ENCODE measurements around the gene NDUFAF2. TPM values are rescaled to one million over a fixed set of nuclear protein-coding genes. Genes with fewer than 3 reads are reported as not detected.

The NDUFAF2 gene
- total RNA-seq, 1 experiment from 2014 or later, result 60.8 TPM

- no peak overlapping the region for H3K27ac Mint-ChIP-seq (ENCODE audit: unreplicated experiment)
These were observed 235.9 kb downstream of the NDUFAF2 start for GRCh38 chr5:61180886-61181285.

GRCh38 chr5:61182449-61182848 is 237.4 kb downstream of the NDUFAF2 start:
- Histone ChIP-seq H3K9me3 (no peaks in the 10 kb centered on the region), H3K27me3 (replicated peaks; ENCODE audit: control insufficient read depth, insufficient read depth, low read length) (no peaks in the 10 kb centered on the region), H3K4me1 (no peaks in the 10 kb centered on the region), H3K4me3 (ENCODE audit: low read depth, low read length) (no peak overlapping the region), H3K36me3 (ENCODE audit: control insufficient read depth, insufficient read depth, low read length) (no peaks in the 10 kb centered on the region)
- H3K4me3 Mint-ChIP-seq (ENCODE audit: unreplicated experiment), result no peak overlapping the region
- no TSS peak for BruUV-seq (replicated peaks)
- no peaks in the 10 kb centered on the region for H3K4me1 Mint-ChIP-seq (ENCODE audit: low read depth, unreplicated experiment)
- H3K27me3 Mint-ChIP-seq (ENCODE audit: insufficient read depth, unreplicated experiment), result peaks cover 6% of the 10 kb centered on the region
- intact Hi-C loops (cut with micrococcal nuclease; ENCODE audit: unreplicated experiment), result no loop called here
- no peaks in the 10 kb centered on the region for H3K9me3 Mint-ChIP-seq (ENCODE audit: unreplicated experiment)
- POLR2A ChIA-PET, result interaction anchor here (0.7 kb wide), 1 partner anchor 149 kb away, joined by 6 read pairs; no protein-coding TSS in a partner anchor
- no peaks in the 10 kb centered on the region for H3K36me3 Mint-ChIP-seq (ENCODE audit: insufficient read depth, unreplicated experiment)
- no peak for DNase-seq
- CTCF ChIA-PET, result no interaction called here
- TF ChIP-seq CTCF (IDR thresholded peaks at IDR 0.05; ENCODE audit: insufficient read depth in 1 of 2, low read depth in 1 of 2, low read length in 1 of 2, severe bottlenecking in 1 of 2, unreplicated experiment in 1 of 2), result no peak
- no peak overlapping the region for H3K27ac Mint-ChIP-seq (ENCODE audit: unreplicated experiment)

More at GRCh38 chr5:61180886-61181285, 235.9 kb downstream of the NDUFAF2 start:
- no peak overlapping the region for H3K4me3 Mint-ChIP-seq (ENCODE audit: unreplicated experiment)
- DNase-seq, result no peak
- ChIA-PET POLR2A (no interaction called here), CTCF (no interaction called here)
- H3K36me3 Mint-ChIP-seq (ENCODE audit: insufficient read depth, unreplicated experiment), result no peaks in the 10 kb centered on the region
- no TSS peak for BruUV-seq (replicated peaks)
- TF ChIP-seq CTCF (IDR thresholded peaks at IDR 0.05; ENCODE audit: insufficient read depth in 1 of 2, low read depth in 1 of 2, low read length in 1 of 2, severe bottlenecking in 1 of 2, unreplicated experiment in 1 of 2), result no peak
- intact Hi-C loops (cut with micrococcal nuclease; ENCODE audit: unreplicated experiment), result no loop called here
- no peaks in the 10 kb centered on the region for H3K4me1 ChIP-seq
- no peaks in the 10 kb centered on the region for H3K9me3 ChIP-seq
- no peaks in the 10 kb centered on the region for H3K27me3 Mint-ChIP-seq (ENCODE audit: insufficient read depth, unreplicated experiment)
- no peak overlapping the region for H3K4me3 ChIP-seq (ENCODE audit: low read depth, low read length)
- no peaks in the 10 kb centered on the region for H3K36me3 ChIP-seq (ENCODE audit: control insufficient read depth, insufficient read depth, low read length)
- H3K27me3 ChIP-seq (replicated peaks; ENCODE audit: control insufficient read depth, insufficient read depth, low read length), result no peaks in the 10 kb centered on the region; the same call in 1 of the 2 replicates
- no peaks in the 10 kb centered on the region for H3K4me1 Mint-ChIP-seq (ENCODE audit: low read depth, unreplicated experiment)
- no peaks in the 10 kb centered on the region for H3K9me3 Mint-ChIP-seq (ENCODE audit: unreplicated experiment)

- no peak overlapping the region for H3K4me3 ChIP-seq (ENCODE audit: low read depth, low read length)
- H3K27ac Mint-ChIP-seq (ENCODE audit: unreplicated experiment), result no peak overlapping the region
- no peaks in the 10 kb centered on the region for H3K36me3 Mint-ChIP-seq (ENCODE audit: insufficient read depth, unreplicated experiment)
- H3K9me3 ChIP-seq, result no peaks in the 10 kb centered on the region
- H3K27me3 Mint-ChIP-seq (ENCODE audit: insufficient read depth, unreplicated experiment), result peaks cover 6% of the 10 kb centered on the region
- ChIA-PET CTCF (interaction anchor here (0.6 kb wide), 1 partner anchor 79 kb away, joined by 3 read pairs; no protein-coding TSS in a partner anchor), POLR2A (no interaction called here)
- intact Hi-C loops (cut with micrococcal nuclease; ENCODE audit: unreplicated experiment), result no loop called here
- no peaks in the 10 kb centered on the region for H3K4me1 ChIP-seq
- no peaks in the 10 kb centered on the region for H3K9me3 Mint-ChIP-seq (ENCODE audit: unreplicated experiment)
- no peaks in the 10 kb centered on the region for H3K4me1 Mint-ChIP-seq (ENCODE audit: low read depth, unreplicated experiment)
- no peak for DNase-seq
- H3K27me3 ChIP-seq (replicated peaks; ENCODE audit: control insufficient read depth, insufficient read depth, low read length), result no peaks in the 10 kb centered on the region
- no peak for TF ChIP-seq CTCF (IDR thresholded peaks at IDR 0.05; ENCODE audit: insufficient read depth in 1 of 2, low read depth in 1 of 2, low read length in 1 of 2, severe bottlenecking in 1 of 2, unreplicated experiment in 1 of 2)
- no peak overlapping the region for H3K4me3 Mint-ChIP-seq (ENCODE audit: unreplicated experiment)
- no peaks in the 10 kb centered on the region for H3K36me3 ChIP-seq (ENCODE audit: control insufficient read depth, insufficient read depth, low read length)
- BruUV-seq (replicated peaks), result no TSS peak
These were observed 238.5 kb downstream of the NDUFAF2 start for GRCh38 chr5:61183538-61183937.

All from Caco-2 (cell line).